ENCODE results near the gene SMAD3. TPM values are rescaled to one million over a fixed set of nuclear protein-coding genes. Genes with fewer than 3 reads are reported as not detected.
"Not testable (repeated sequence)": the region's sequence is repeated elsewhere in the genome, so short reads cannot be mapped to it uniquely, and the experiment has no call there.

The SMAD3 gene
- total RNA-seq, 1 donor from 2014 or later, result 12.5 TPM

DNA sequence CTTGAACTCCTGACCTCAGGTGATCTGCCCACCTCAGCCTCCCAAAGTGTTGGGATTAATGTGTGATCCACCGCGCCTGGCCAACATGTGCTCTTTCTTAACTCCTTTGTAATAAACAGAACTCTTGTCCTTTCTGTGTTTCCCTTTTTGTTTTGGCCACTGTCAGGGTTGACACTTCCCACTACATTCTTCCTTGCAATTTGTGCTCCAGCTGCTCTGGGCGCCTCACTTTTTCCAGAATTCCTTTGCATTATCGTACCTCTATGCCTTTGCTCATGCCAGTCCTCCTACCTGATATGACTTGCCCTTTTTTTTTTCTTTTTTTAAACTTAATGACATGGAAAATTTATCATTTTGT is 38.8 kb upstream of the SMAD3 start:
- Mint-ChIP-seq H3K4me1 (peaks cover 42% of the 10 kb centered on the region), H3K27me3 (ENCODE audit: insufficient read depth, low read depth) (peaks cover 17% of the 10 kb centered on the region), H3K4me3 (no peak overlapping the region), H3K27ac (no peak overlapping the region), H3K9me3 (no peaks in the 10 kb centered on the region), H3K36me3 (no peaks in the 10 kb centered on the region)
- H3K4me3 ChIP-seq, result no peak overlapping the region
- no peak overlapping the region for H3K9ac ChIP-seq
- peaks cover 4% of the 10 kb centered on the region for H3K27me3 ChIP-seq
- H3K36me3 ChIP-seq, result no peaks in the 10 kb centered on the region
- peaks cover 9% of the 10 kb centered on the region for H4K20me1 ChIP-seq (ENCODE audit: low read depth)
- H3K4me1 ChIP-seq, result peaks cover 32% of the 10 kb centered on the region
- H3K4me2 ChIP-seq, result no peak overlapping the region
- H3K79me2 ChIP-seq (ENCODE audit: low read depth), result no peaks in the 10 kb centered on the region
- H3F3A ChIP-seq (ENCODE audit: low read depth), result peaks cover 32% of the 10 kb centered on the region
- DNase-seq (ENCODE audit: low spot score), result no peak
- H3K9me3 ChIP-seq (ENCODE audit: low read depth), result no peaks in the 10 kb centered on the region
- no peak for TF ChIP-seq EZH2phosphoT487 (IDR thresholded peaks at IDR 0.05)
- TF ChIP-seq EZH2 (IDR thresholded peaks at IDR 0.05), result no peak
- TF ChIP-seq, protein P1, sequence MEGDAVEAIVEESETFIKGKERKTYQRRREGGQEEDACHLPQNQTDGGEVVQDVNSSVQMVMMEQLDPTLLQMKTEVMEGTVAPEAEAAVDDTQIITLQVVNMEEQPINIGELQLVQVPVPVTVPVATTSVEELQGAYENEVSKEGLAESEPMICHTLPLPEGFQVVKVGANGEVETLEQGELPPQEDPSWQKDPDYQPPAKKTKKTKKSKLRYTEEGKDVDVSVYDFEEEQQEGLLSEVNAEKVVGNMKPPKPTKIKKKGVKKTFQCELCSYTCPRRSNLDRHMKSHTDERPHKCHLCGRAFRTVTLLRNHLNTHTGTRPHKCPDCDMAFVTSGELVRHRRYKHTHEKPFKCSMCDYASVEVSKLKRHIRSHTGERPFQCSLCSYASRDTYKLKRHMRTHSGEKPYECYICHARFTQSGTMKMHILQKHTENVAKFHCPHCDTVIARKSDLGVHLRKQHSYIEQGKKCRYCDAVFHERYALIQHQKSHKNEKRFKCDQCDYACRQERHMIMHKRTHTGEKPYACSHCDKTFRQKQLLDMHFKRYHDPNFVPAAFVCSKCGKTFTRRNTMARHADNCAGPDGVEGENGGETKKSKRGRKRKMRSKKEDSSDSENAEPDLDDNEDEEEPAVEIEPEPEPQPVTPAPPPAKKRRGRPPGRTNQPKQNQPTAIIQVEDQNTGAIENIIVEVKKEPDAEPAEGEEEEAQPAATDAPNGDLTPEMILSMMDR (IDR thresholded peaks at IDR 0.05), result no peak
- H3K27ac ChIP-seq, result no peak overlapping the region
- H2AFZ ChIP-seq (replicated peaks), result no peak overlapping the region

DNA sequence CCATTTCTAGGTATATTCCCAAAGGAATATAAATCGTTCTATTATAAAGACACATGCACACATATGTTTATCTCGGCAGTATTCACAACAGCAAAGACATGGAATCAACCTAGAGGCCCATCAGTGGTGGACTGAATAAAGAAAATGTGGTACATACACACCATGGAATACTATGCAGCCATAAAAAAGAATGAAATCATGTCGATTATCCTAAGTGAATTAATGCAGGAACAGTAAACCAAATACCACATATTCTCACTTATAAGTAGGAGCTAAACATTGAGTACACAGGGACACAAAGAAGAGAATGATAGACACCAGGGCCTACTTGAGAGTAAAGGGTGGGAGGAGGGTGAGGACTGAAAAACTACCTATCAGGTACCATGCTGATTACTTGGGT is 37.0 kb upstream of the SMAD3 start:
- H2AFZ ChIP-seq (replicated peaks); H3K36me3 ChIP-seq; H3K27me3 Mint-ChIP-seq (ENCODE audit: insufficient read depth, low read depth); H3K4me3 ChIP-seq; H3K9me3 ChIP-seq (ENCODE audit: low read depth); H3K27ac Mint-ChIP-seq; H3K36me3 Mint-ChIP-seq; H4K20me1 ChIP-seq (ENCODE audit: low read depth); H3K9ac ChIP-seq; H3K4me2 ChIP-seq; H3K9me3 Mint-ChIP-seq; DNase-seq (ENCODE audit: low spot score); H3K27ac ChIP-seq; H3K79me2 ChIP-seq (ENCODE audit: low read depth): not testable (repeated sequence)
- Mint-ChIP-seq H3K4me1 (peaks cover 37% of the 10 kb centered on the region), H3K4me3 (peak overlapping the region; percentile 25)
- Histone ChIP-seq H3K27me3 (peaks cover 23% of the 10 kb centered on the region), H3F3A (ENCODE audit: low read depth) (peaks cover 39% of the 10 kb centered on the region), H3K4me1 (peaks cover 38% of the 10 kb centered on the region)

- Histone ChIP-seq H3K27ac (peak overlapping the region; percentile 81), H3K9ac (no peak overlapping the region), H3K79me2 (ENCODE audit: low read depth) (no peaks in the 10 kb centered on the region), H3K4me1 (peaks cover 39% of the 10 kb centered on the region), H4K20me1 (ENCODE audit: low read depth) (peaks cover 9% of the 10 kb centered on the region), H3K4me3 (peak overlapping the region; percentile 29), H2AFZ (replicated peaks) (no peak overlapping the region), H3F3A (ENCODE audit: low read depth) (peaks cover 39% of the 10 kb centered on the region), H3K9me3 (ENCODE audit: low read depth) (no peaks in the 10 kb centered on the region), H3K27me3 (peaks cover 38% of the 10 kb centered on the region), H3K4me2 (peak overlapping the region; percentile 69), H3K36me3 (no peaks in the 10 kb centered on the region)
- peaks cover 12% of the 10 kb centered on the region for H3K27me3 Mint-ChIP-seq (ENCODE audit: insufficient read depth, low read depth)
- no peak for TF ChIP-seq EZH2phosphoT487 (IDR thresholded peaks at IDR 0.05)
- TF ChIP-seq, protein P1 (IDR thresholded peaks at IDR 0.05), result no peak
- no peak for TF ChIP-seq EZH2 (IDR thresholded peaks at IDR 0.05)
- no peaks in the 10 kb centered on the region for H3K36me3 Mint-ChIP-seq
- H3K9me3 Mint-ChIP-seq, result no peaks in the 10 kb centered on the region
- peak overlapping the region; percentile 30 for H3K4me3 Mint-ChIP-seq
- H3K4me1 Mint-ChIP-seq, result peaks cover 36% of the 10 kb centered on the region
- H3K27ac Mint-ChIP-seq, result no peak overlapping the region
- DNase-seq (ENCODE audit: low spot score), result peak; percentile 84
Observed at GRCh38 chr15:67030036-67030762, 35.2 kb upstream of the SMAD3 start.

DNA sequence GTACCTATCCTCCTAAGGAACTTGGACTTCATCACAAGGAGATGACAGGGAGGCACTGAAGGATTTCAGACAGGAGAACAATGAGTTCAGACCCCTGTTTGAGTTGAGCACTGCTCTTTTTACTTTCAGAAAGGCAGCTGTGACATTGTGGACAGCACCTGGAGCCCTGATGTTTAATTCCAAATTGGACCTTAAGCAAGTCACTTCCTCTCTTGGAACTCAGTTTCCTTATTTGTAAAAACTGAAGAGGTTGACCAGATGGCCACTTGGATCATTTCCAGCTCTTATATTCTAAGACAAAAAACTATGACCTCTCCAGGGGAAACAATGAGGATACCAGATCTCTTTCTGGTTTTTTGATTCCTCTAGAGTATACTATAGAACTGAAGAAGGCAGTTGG is 34.1 kb upstream of the SMAD3 start:
- Histone ChIP-seq H2AFZ (replicated peaks) (no peak overlapping the region), H4K20me1 (ENCODE audit: low read depth) (peaks cover 9% of the 10 kb centered on the region), H3K36me3 (no peaks in the 10 kb centered on the region), H3K27ac (no peak overlapping the region), H3K4me3 (no peak overlapping the region), H3F3A (ENCODE audit: low read depth) (peaks cover 39% of the 10 kb centered on the region), H3K27me3 (peaks cover 38% of the 10 kb centered on the region), H3K4me1 (peaks cover 39% of the 10 kb centered on the region), H3K4me2 (peak overlapping the region; percentile 69), H3K9me3 (ENCODE audit: low read depth) (no peaks in the 10 kb centered on the region), H3K9ac (no peak overlapping the region), H3K79me2 (ENCODE audit: low read depth) (no peaks in the 10 kb centered on the region)
- H3K27me3 Mint-ChIP-seq (ENCODE audit: insufficient read depth, low read depth), result peaks cover 12% of the 10 kb centered on the region
- TF ChIP-seq EZH2 (IDR thresholded peaks at IDR 0.05) (no peak), EZH2phosphoT487 (IDR thresholded peaks at IDR 0.05) (no peak)
- TF ChIP-seq, protein P1 (IDR thresholded peaks at IDR 0.05), result no peak
- no peak for DNase-seq (ENCODE audit: low spot score)
- H3K9me3 Mint-ChIP-seq, result no peaks in the 10 kb centered on the region
- H3K27ac Mint-ChIP-seq, result no peak overlapping the region
- H3K36me3 Mint-ChIP-seq, result no peaks in the 10 kb centered on the region
- H3K4me1 Mint-ChIP-seq, result peaks cover 31% of the 10 kb centered on the region
- no peak overlapping the region for H3K4me3 Mint-ChIP-seq
